Stimulated activated memory B cell treated with anti-CD40 and anti-IgM and Interleukin-4, amounts not matched to agents 10 μg/mL and 1 μg/mL and 100 μg/mL, for 72 hours (primary cell): Measurements from ENCODE around the gene NAT16.

Experiments used
- ATAC-seq: fragments of 150-1000 bp; cut with Tn5 transposase; 2 replicates; pipeline ENCODE4 v1.10.0; 2021
- H3K27ac Mint-ChIP-seq: one replicate; pipeline ENCODE4 v1.8.0; 2022; ENCODE audit warnings: mild to moderate bottlenecking, mixed read lengths
- H3K27me3 Mint-ChIP-seq: one replicate; pipeline ENCODE4 v1.8.0; 2022; ENCODE audit warnings: mixed read lengths
- H3K36me3 Mint-ChIP-seq: one replicate; pipeline ENCODE4 v1.8.0; 2022; ENCODE audit warnings: mixed read lengths
- H3K4me1 Mint-ChIP-seq: one replicate; pipeline ENCODE4 v1.8.0; 2022; ENCODE audit warnings: mixed read lengths
- H3K4me3 Mint-ChIP-seq: one replicate; pipeline ENCODE4 v1.8.0; 2022; ENCODE audit warnings: mild to moderate bottlenecking, moderate library complexity, mixed read lengths
- H3K9me3 Mint-ChIP-seq: one replicate; pipeline ENCODE4 v1.8.0; 2022; ENCODE audit warnings: mixed read lengths

NAT16 gene

GRCh38 chr7:101159696-101160674 lies 20.1 kb downstream of the NAT16 start:
- H3K4me1 Mint-ChIP-seq, result peaks cover 24% of the 10 kb centered on the region
- H3K4me3 Mint-ChIP-seq, result no peak overlapping the region
- H3K27ac Mint-ChIP-seq, result no peak overlapping the region
- no peaks in the 10 kb centered on the region for H3K9me3 Mint-ChIP-seq
- no peak for ATAC-seq
- H3K36me3 Mint-ChIP-seq, result peaks cover 44% of the 10 kb centered on the region
- peaks cover 16% of the 10 kb centered on the region for H3K27me3 Mint-ChIP-seq

- peaks cover 1% of the 10 kb centered on the region for H3K27me3 Mint-ChIP-seq
- H3K4me3 Mint-ChIP-seq, result no peak overlapping the region
- no peak for ATAC-seq
- H3K27ac Mint-ChIP-seq, result no peak overlapping the region
- H3K9me3 Mint-ChIP-seq, result no peaks in the 10 kb centered on the region
- peaks cover 44% of the 10 kb centered on the region for H3K36me3 Mint-ChIP-seq
- peaks cover 18% of the 10 kb centered on the region for H3K4me1 Mint-ChIP-seq
Measured at GRCh38 chr7:101156866-101157589, 23.1 kb downstream of the NAT16 start.

GRCh38 chr7:101156277-101156676 lies 23.8 kb downstream of the NAT16 start:
- Mint-ChIP-seq H3K4me3 (no peak overlapping the region), H3K9me3 (no peaks in the 10 kb centered on the region), H3K36me3 (peaks cover 39% of the 10 kb centered on the region), H3K4me1 (peaks cover 18% of the 10 kb centered on the region), H3K27ac (no peak overlapping the region), H3K27me3 (no peaks in the 10 kb centered on the region)
- no peak for ATAC-seq

GRCh38 chr7:101155303-101155702 lies 24.8 kb downstream of the NAT16 start:
- H3K9me3 Mint-ChIP-seq, result no peaks in the 10 kb centered on the region
- no peaks in the 10 kb centered on the region for H3K27me3 Mint-ChIP-seq
- H3K4me3 Mint-ChIP-seq, result peak overlapping the region; percentile 88
- peaks cover 18% of the 10 kb centered on the region for H3K4me1 Mint-ChIP-seq
- H3K36me3 Mint-ChIP-seq, result peaks cover 30% of the 10 kb centered on the region
- no peak for ATAC-seq
- H3K27ac Mint-ChIP-seq, result no peak overlapping the region

- Mint-ChIP-seq H3K27me3 (peaks cover 4% of the 10 kb centered on the region), H3K27ac (peak overlapping the region; percentile 11), H3K4me1 (peaks cover 18% of the 10 kb centered on the region), H3K36me3 (peaks cover 24% of the 10 kb centered on the region), H3K4me3 (peak overlapping the region; percentile 88), H3K9me3 (no peaks in the 10 kb centered on the region)
- ATAC-seq, result peak; percentile 55
Measured at GRCh38 chr7:101154693-101155102, 25.4 kb downstream of the NAT16 start.

- peak within 1 kb of the TSS; percentile 88 for H3K4me3 Mint-ChIP-seq
- peak; percentile 86 for ATAC-seq
- H3K9me3 Mint-ChIP-seq, result no peaks in the 10 kb centered on the region
- H3K4me1 Mint-ChIP-seq, result peaks cover 18% of the 10 kb centered on the region
- H3K27ac Mint-ChIP-seq, result peak within 1 kb of the TSS; percentile 11
- H3K27me3 Mint-ChIP-seq, result peaks cover 9% of the 10 kb centered on the region
- H3K36me3 Mint-ChIP-seq, result peaks cover 18% of the 10 kb centered on the region
Measured at GRCh38 chr7:101153969-101154692, 26.0 kb downstream of the NAT16 start, which contains the start of gene AP1S1. TSS of gene AP1S1 (plus strand) at chr7:101154476. CDS start at chr7:101154515, 39 bp downstream.

- no peak overlapping the region for H3K4me3 Mint-ChIP-seq
- H3K4me1 Mint-ChIP-seq, result peaks cover 18% of the 10 kb centered on the region
- H3K36me3 Mint-ChIP-seq, result peaks cover 2% of the 10 kb centered on the region
- no peak overlapping the region for H3K27ac Mint-ChIP-seq
- no peak for ATAC-seq
- H3K9me3 Mint-ChIP-seq, result no peaks in the 10 kb centered on the region
- H3K27me3 Mint-ChIP-seq, result peaks cover 22% of the 10 kb centered on the region
Measured at GRCh38 chr7:101151908-101152651, 28.0 kb downstream of the NAT16 start.

GRCh38 chr7:101140746-101141382 lies 39.2 kb downstream of the NAT16 start:
- no peaks in the 10 kb centered on the region for H3K9me3 Mint-ChIP-seq
- ATAC-seq, result no peak
- H3K4me1 Mint-ChIP-seq, result peaks cover 20% of the 10 kb centered on the region
- no peak overlapping the region for H3K27ac Mint-ChIP-seq
- H3K4me3 Mint-ChIP-seq, result no peak overlapping the region
- no peaks in the 10 kb centered on the region for H3K36me3 Mint-ChIP-seq
- peaks cover 66% of the 10 kb centered on the region for H3K27me3 Mint-ChIP-seq

GRCh38 chr7:101140339-101140699 lies 39.8 kb downstream of the NAT16 start:
- Mint-ChIP-seq H3K4me1 (peaks cover 23% of the 10 kb centered on the region), H3K4me3 (no peak overlapping the region), H3K27me3 (peaks cover 66% of the 10 kb centered on the region), H3K27ac (no peak overlapping the region), H3K9me3 (no peaks in the 10 kb centered on the region), H3K36me3 (no peaks in the 10 kb centered on the region)
- ATAC-seq, result no peak

GRCh38 chr7:101138213-101138870 lies 41.8 kb downstream of the NAT16 start:
- Mint-ChIP-seq H3K4me1 (peaks cover 35% of the 10 kb centered on the region), H3K27ac (peak overlapping the region; percentile 76), H3K27me3 (peaks cover 66% of the 10 kb centered on the region), H3K4me3 (peak overlapping the region; percentile 74), H3K36me3 (no peaks in the 10 kb centered on the region), H3K9me3 (no peaks in the 10 kb centered on the region)
- ATAC-seq, result peak; percentile 94

- Mint-ChIP-seq H3K9me3 (no peaks in the 10 kb centered on the region), H3K27ac (peak overlapping the region; percentile 76), H3K4me3 (no peak overlapping the region), H3K4me1 (peaks cover 33% of the 10 kb centered on the region), H3K27me3 (peaks cover 60% of the 10 kb centered on the region), H3K36me3 (no peaks in the 10 kb centered on the region)
- no peak for ATAC-seq
Measured at GRCh38 chr7:101137651-101138212, 42.4 kb downstream of the NAT16 start.

- Mint-ChIP-seq H3K4me1 (peaks cover 33% of the 10 kb centered on the region), H3K36me3 (no peaks in the 10 kb centered on the region), H3K4me3 (no peak overlapping the region), H3K9me3 (no peaks in the 10 kb centered on the region), H3K27ac (peak overlapping the region; percentile 41), H3K27me3 (peaks cover 75% of the 10 kb centered on the region)
- no peak for ATAC-seq
Measured at GRCh38 chr7:101134399-101134980, 45.6 kb downstream of the NAT16 start.
